A549 (cell line): Measurements from ENCODE around the gene NPTXR. TPM values are rescaled to one million over a fixed set of nuclear protein-coding genes. Genes with fewer than 3 reads are reported as not detected.
A peak's percentile ranks its signal among the peaks of the same experiment; 100 is the strongest.

Source experiments
- ATAC-seq, 2 experiments: fragments of 200-7000 bp in 1 of 2; fragments of >200 bp in 1 of 2; cut with Nextera tagmentation in 1 of 2; cut with Tn5 transposase in 1 of 2; 3 replicates each; pipeline versions ENCODE4 v1.8.0 to v1.9.1; 2018 to 2020; ENCODE audit warnings: mild to moderate bottlenecking in 1 of 2, moderate library complexity in 1 of 2
- CTCF ChIA-PET: fragments of 300-600 bp; sonication (Branson Sonifier 250); formaldehyde crosslinking; extraction: SDS; loops from one replicate; lab custom pipeline; 2021; ENCODE audit warnings: antibody characterized with exemption, inconsistent platforms; lab: Yijun Ruan, JAX
- POLR2A ChIA-PET: fragments of 350-600 bp; formaldehyde crosslinking; extraction: SDS; loops from one replicate; lab custom pipeline; 2021; ENCODE audit warnings: antibody characterized with exemption, inconsistent platforms; lab: Yijun Ruan, JAX
- DNase-seq, 2 experiments: peaks; one replicate each; pipeline versions ENCODE4 v3.0.0 to v3.0.0-alpha.2; 2011 to 2016; ENCODE audit warnings: low read depth in 1 of 2, low spot score in 1 of 2
- FAIRE-seq: peaks from 2 replicates; lab custom pipeline; 2011; peaks lifted over from hg19 to GRCh38; lab: Jason Lieb, UNC
- H3K27ac ChIP-seq, 2 experiments: fragments of >200 bp; sonication (Bioruptor Twin); formaldehyde crosslinking; 3 replicates each; pipeline ENCODE4 v1.5.1; 2016 to 2017
- H3K4me1 ChIP-seq: fragments of >200 bp; sonication (Bioruptor Twin); formaldehyde crosslinking; 3 replicates; pipeline ENCODE4 v1.6.1; 2016
- H3K4me2 ChIP-seq: fragments of >200 bp; sonication (Bioruptor Twin); formaldehyde crosslinking; 3 replicates; pipeline ENCODE4 v1.6.1; 2016
- H3K4me3 ChIP-seq: fragments of >200 bp; sonication (Bioruptor Twin); formaldehyde crosslinking; 3 replicates; pipeline ENCODE4 v1.5.1; 2016
- H3K9me3 ChIP-seq: fragments of >200 bp; sonication (Bioruptor Twin); formaldehyde crosslinking; 3 replicates; pipeline ENCODE4 v1.6.1; 2016
- CBX2 ChIP-seq: fragments of 200-600 bp; sonication (generic); IDR thresholded peaks from 2 replicates; pipeline ENCODE4 v1.6.1; 2016; ENCODE audit warnings: low read depth, mild to moderate bottlenecking, borderline replicate concordance
- CHD2 ChIP-seq: fragments of 150-350 bp; IDR thresholded peaks from 2 replicates; pipeline ENCODE4 v1.6.1; 2014; ENCODE audit warnings: low read length; ENCODE audit not compliant: partially characterized antibody
- CTCF ChIP-seq: fragments of >200 bp; sonication (Bioruptor Twin); formaldehyde crosslinking; IDR thresholded peaks from 3 replicates; pipeline ENCODE4 v1.5.1; 2016
- E2F6 ChIP-seq: IDR thresholded peaks from 2 replicates; pipeline ENCODE4 v1.6.1; 2012; ENCODE audit warnings: low read depth, borderline replicate concordance
- EHMT2 ChIP-seq: fragments of 200-600 bp; sonication (generic); IDR thresholded peaks from 2 replicates; pipeline ENCODE4 v1.6.1; 2016; ENCODE audit warnings: antibody characterized with exemption, low read depth, mild to moderate bottlenecking, moderate library complexity
- ESRRA ChIP-seq: fragments of 150-350 bp; IDR thresholded peaks from 2 replicates; pipeline ENCODE4 v1.6.1; 2014; ENCODE audit warnings: mild to moderate bottlenecking, low read length, borderline replicate concordance
- FOSB ChIP-seq: fragments of 250-450 bp; sonication (Bioruptor Pico); IDR thresholded peaks from 2 replicates; pipeline ENCODE4 v1.5.0; 2020; ENCODE audit warnings: mild to moderate bottlenecking, moderate library complexity
- FOXS1 ChIP-seq: fragments of 250-450 bp; sonication (Bioruptor Pico); IDR thresholded peaks from 2 replicates; pipeline ENCODE4 v1.5.0; 2020; ENCODE audit warnings: mild to moderate bottlenecking, moderate library complexity
- HES2 ChIP-seq: fragments of >200 bp; sonication (Bioruptor Twin); formaldehyde crosslinking; IDR thresholded peaks from 2 replicates; pipeline ENCODE4 v1.6.1; 2016
- HOXA7 ChIP-seq: fragments of 250-450 bp; sonication (Bioruptor Pico); IDR thresholded peaks from 2 replicates; pipeline ENCODE4 v1.5.0; 2020; ENCODE audit warnings: mild to moderate bottlenecking, moderate library complexity
- HOXB5 ChIP-seq: fragments of 250-450 bp; sonication (Bioruptor Pico); IDR thresholded peaks from 2 replicates; pipeline ENCODE4 v1.5.0; 2020; ENCODE audit warnings: mild to moderate bottlenecking, moderate library complexity
- JUN ChIP-seq, 2 experiments: fragments of >200 bp; sonication (Bioruptor Twin); formaldehyde crosslinking; IDR thresholded peaks; 2 replicates in 1 of 2; 3 replicates in 1 of 2; pipeline ENCODE4 v1.6.1; 2016 to 2017
- JUNB ChIP-seq: fragments of >200 bp; sonication (Bioruptor Twin); formaldehyde crosslinking; IDR thresholded peaks from 2 replicates; pipeline ENCODE4 v1.6.1; 2016
- MAFK ChIP-seq: fragments of 450-650 bp; IDR thresholded peaks from 2 replicates; pipeline ENCODE4 v1.6.1; 2014; ENCODE audit not compliant: partially characterized antibody
- NFE2L2 ChIP-seq: fragments of 150-350 bp; conservative IDR thresholded peaks from 2 replicates; pipeline ENCODE4 v1.6.1; 2014; ENCODE audit warnings: low read length
- POLR2A ChIP-seq: IDR thresholded peaks from 2 replicates; pipeline ENCODE4 v1.6.1; 2012; ENCODE audit warnings: mild to moderate bottlenecking, low read length
- RARB ChIP-seq: fragments of 250-450 bp; sonication (Bioruptor Pico); IDR thresholded peaks from 2 replicates; pipeline ENCODE4 v1.8.0; 2021; ENCODE audit warnings: mild to moderate bottlenecking, moderate library complexity
- RCOR1 ChIP-seq: fragments of 150-350 bp; IDR thresholded peaks from 2 replicates; pipeline ENCODE4 v1.6.1; 2014; ENCODE audit warnings: antibody characterized with exemption, low read length, low read depth
- RNF2 ChIP-seq: fragments of 200-600 bp; sonication (generic); IDR thresholded peaks from 2 replicates; pipeline ENCODE4 v1.6.1; 2016; ENCODE audit warnings: low read depth, mild to moderate bottlenecking, antibody characterized with exemption, moderate library complexity, borderline replicate concordance
- SMC3 ChIP-seq: fragments of >200 bp; sonication (Bioruptor Twin); formaldehyde crosslinking; IDR thresholded peaks from 3 replicates; pipeline ENCODE4 v1.6.1; 2018; ENCODE audit warnings: inconsistent platforms
- TFCP2L1 ChIP-seq: fragments of 250-450 bp; sonication (Bioruptor Pico); IDR thresholded peaks from 2 replicates; pipeline ENCODE4 v1.5.0; 2021; ENCODE audit warnings: mild to moderate bottlenecking
- ZC3H11A ChIP-seq: fragments of 450-650 bp; IDR thresholded peaks from 2 replicates; pipeline ENCODE4 v1.6.1; 2014; ENCODE audit warnings: antibody characterized with exemption, mild to moderate bottlenecking
- ZNF302 ChIP-seq: fragments of 250-450 bp; sonication (Bioruptor Pico); IDR thresholded peaks from 2 replicates; pipeline ENCODE4 v1.9.0; 2021; ENCODE audit warnings: inconsistent platforms, mild to moderate bottlenecking, moderate library complexity
- ZSCAN20 ChIP-seq: fragments of 250-450 bp; sonication (Bioruptor Pico); IDR thresholded peaks from 2 replicates; pipeline ENCODE4 v1.8.0; 2022; ENCODE audit warnings: mild to moderate bottlenecking, moderate library complexity
- WGBS: methylation state at CpG from one replicate; pipeline ENCODE4 v1.1.6; 2017; ENCODE audit errors: missing lambda C conversion rate; 5-methylcytosine and 5-hydroxymethylcytosine counted together
- polyA plus RNA-seq, 4 experiments: library from polyadenylated mRNA; depleted of rRNA in 3 of 4; stranded (reverse); fragments of >200 nt; fragmentation: RNase III in 1 of 4; extraction: RNeasy Plus Mini Kit Qiagen cat#74134 plus additional on column Dnase treatment in 1 of 4; gene quantifications; 2 replicates in 3 of 4; 3 replicates in 1 of 4; pipeline ENCODE4 v1.2.3, GENCODE V29; 2011 to 2017
- TF ChIP-seq, protein P1 (sequence below): fragments of 450-650 bp; IDR thresholded peaks from 2 replicates; pipeline ENCODE4 v1.6.1; 2014; ENCODE audit warnings: antibody characterized with exemption
- TF ChIP-seq, protein P2 (sequence below): fragments of 150-350 bp; IDR thresholded peaks from 2 replicates; pipeline ENCODE4 v1.6.1; 2014; ENCODE audit warnings: low read depth, mild to moderate bottlenecking, low read length

Gene NPTXR
- polyA plus RNA-seq, 2 of the 4 experiments (the other 2 are of a cell fraction) = 3.3 to 15.3 TPM

GRCh38 chr22:38834991-38835390, 8.8 kb downstream of the NPTXR start:
- Histone ChIP-seq H3K4me3 (no peak overlapping the region), H3K9me3 (no peaks in the 10 kb centered on the region), H3K4me1 (peaks cover 35% of the 10 kb centered on the region), H3K27ac (no peak overlapping the region), H3K4me2 (no peak overlapping the region)
- no peak for FAIRE-seq
- ChIA-PET CTCF (interaction anchor here (0.8 to 6.6 kb wide), 5 partner anchors 9 to 101 kb away, joined by 3 to 48 read pairs (median 6); partner anchors contain the start of gene NPTXR), POLR2A (interaction anchor here (1.1 kb wide), 1 partner anchor 9 kb away, joined by 4 read pairs; the partner anchor contains the start of gene NPTXR)
- 100% methylated on average over 1 of the region's 5 CpGs for WGBS
- ATAC-seq = no peak
- TF ChIP-seq, protein P1, sequence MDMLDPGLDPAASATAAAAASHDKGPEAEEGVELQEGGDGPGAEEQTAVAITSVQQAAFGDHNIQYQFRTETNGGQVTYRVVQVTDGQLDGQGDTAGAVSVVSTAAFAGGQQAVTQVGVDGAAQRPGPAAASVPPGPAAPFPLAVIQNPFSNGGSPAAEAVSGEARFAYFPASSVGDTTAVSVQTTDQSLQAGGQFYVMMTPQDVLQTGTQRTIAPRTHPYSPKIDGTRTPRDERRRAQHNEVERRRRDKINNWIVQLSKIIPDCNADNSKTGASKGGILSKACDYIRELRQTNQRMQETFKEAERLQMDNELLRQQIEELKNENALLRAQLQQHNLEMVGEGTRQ = no peak
- TF ChIP-seq SMC3 (no peak), RARB (CRISPR knock-in tag) (no peak), NFE2L2 (no peak), ZC3H11A (no peak), POLR2A (no peak), HOXA7 (CRISPR knock-in tag) (no peak), JUN (IDR thresholded peaks at IDR 0.05) (no peak), HOXB5 (CRISPR knock-in tag) (no peak)
- DNase-seq = no peak

- no peak for FAIRE-seq
- ChIA-PET CTCF (interaction anchor here (0.7 to 6.6 kb wide), 6 partner anchors 8 to 101 kb away, joined by 3 to 48 read pairs (median 6); no protein-coding TSS in a partner anchor), POLR2A (interaction anchor here (0.7 to 1.1 kb wide), 2 partner anchors 9 to 10 kb away, joined by 3 to 4 read pairs; partner anchors contain the start of gene NPTXR)
- TF ChIP-seq HES2 = no peak
- no peak for TF ChIP-seq HOXB5 (CRISPR knock-in tag)
- no peak for TF ChIP-seq RCOR1
- TF ChIP-seq, all 56 proteins: peak for 0
- 83% methylated on average over 12 of the region's 13 CpGs for WGBS
- no peak overlapping the region for H3K27ac ChIP-seq
- DNase-seq (no peak), ATAC-seq (no peak)
- H3K4me1 ChIP-seq = peaks cover 39% of the 10 kb centered on the region
- no peak overlapping the region for H3K4me2 ChIP-seq
- H3K9me3 ChIP-seq = no peaks in the 10 kb centered on the region
- H3K4me3 ChIP-seq = no peak overlapping the region
These were observed 9.4 kb downstream of the NPTXR start for GRCh38 chr22:38834215-38834953.

DNA sequence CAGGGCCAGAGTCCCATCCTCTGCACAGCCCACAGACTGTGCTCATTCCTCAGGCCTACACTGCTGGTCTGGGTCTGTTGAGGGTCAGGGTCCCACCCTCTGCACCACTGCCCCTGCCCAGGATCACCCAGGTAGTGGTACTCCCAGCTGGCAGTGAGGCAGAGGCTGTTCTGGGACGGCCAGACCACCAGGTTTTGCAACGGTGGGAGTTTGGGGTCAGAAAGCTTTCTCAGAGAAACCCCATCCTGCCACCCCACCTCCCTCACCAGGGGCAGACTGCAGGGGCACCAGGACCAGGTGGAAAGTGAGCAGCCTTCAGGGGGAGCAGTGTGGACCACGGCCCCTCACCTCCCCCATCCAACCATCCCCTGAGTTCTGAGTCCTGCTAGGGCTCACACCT, 10.8 kb downstream of the NPTXR start:
- H3K9me3 ChIP-seq = no peaks in the 10 kb centered on the region
- no peak for FAIRE-seq
- H3K27ac ChIP-seq = peak overlapping the region in 1 of 2 experiments; percentile 90; a peak in 3 of 6 replicates
- no peak overlapping the region for H3K4me3 ChIP-seq
- no peak for TF ChIP-seq MAFK
- no peak for TF ChIP-seq CHD2
- TF ChIP-seq CTCF = no peak
- no peak for TF ChIP-seq FOXS1 (CRISPR knock-in tag)
- no peak for TF ChIP-seq ZSCAN20 (CRISPR knock-in tag)
- no peak for TF ChIP-seq E2F6
- no peak for TF ChIP-seq ESRRA
- no peak for TF ChIP-seq JUNB
- TF ChIP-seq HES2 = no peak
- TF ChIP-seq TFCP2L1 = no peak
- TF ChIP-seq, protein P2, sequence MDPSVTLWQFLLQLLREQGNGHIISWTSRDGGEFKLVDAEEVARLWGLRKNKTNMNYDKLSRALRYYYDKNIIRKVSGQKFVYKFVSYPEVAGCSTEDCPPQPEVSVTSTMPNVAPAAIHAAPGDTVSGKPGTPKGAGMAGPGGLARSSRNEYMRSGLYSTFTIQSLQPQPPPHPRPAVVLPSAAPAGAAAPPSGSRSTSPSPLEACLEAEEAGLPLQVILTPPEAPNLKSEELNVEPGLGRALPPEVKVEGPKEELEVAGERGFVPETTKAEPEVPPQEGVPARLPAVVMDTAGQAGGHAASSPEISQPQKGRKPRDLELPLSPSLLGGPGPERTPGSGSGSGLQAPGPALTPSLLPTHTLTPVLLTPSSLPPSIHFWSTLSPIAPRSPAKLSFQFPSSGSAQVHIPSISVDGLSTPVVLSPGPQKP = no peak
- TF ChIP-seq POLR2A = no peak
- no peak for TF ChIP-seq CBX2
- no peak for TF ChIP-seq ZNF302
- TF ChIP-seq EHMT2 = no peak
- TF ChIP-seq RNF2 = no peak
- TF ChIP-seq FOSB (CRISPR knock-in tag) = no peak
- POLR2A ChIA-PET = no interaction called here
- CTCF ChIA-PET = interaction anchor here (2.2 to 6.6 kb wide), 3 partner anchors 10 to 64 kb away, joined by 7 to 48 read pairs (median 18); no protein-coding TSS in a partner anchor
- H3K4me1 ChIP-seq = peaks cover 48% of the 10 kb centered on the region
- 20% methylated on average over 1 of the region's 3 CpGs for WGBS
- no peak for DNase-seq
- no peak for ATAC-seq
- no peak overlapping the region for H3K4me2 ChIP-seq
